Measurements from ENCODE around the gene PRDM16. TPM values are rescaled to one million over a fixed set of nuclear protein-coding genes. Genes with fewer than 3 reads are reported as not detected.

Gene PRDM16
- total and polyA plus RNA-seq, 2 of the 8 experiments (the other 6 are each of a cell fraction or from before 2014, with no cell fraction given), result 0.39 to 0.43 TPM

- TF ChIP-seq SUZ12 (IDR thresholded peaks at IDR 0.05; ENCODE audit: low read length) (no peak), KDM4A (IDR thresholded peaks at IDR 0.05; ENCODE audit: low read depth, low read length, severe bottlenecking) (no peak), ATF2 (IDR thresholded peaks at IDR 0.05; ENCODE audit: low read length) (no peak), E2F6 (IDR thresholded peaks at IDR 0.05) (no peak), GABPA (IDR thresholded peaks at IDR 0.05; ENCODE audit: borderline replicate concordance, insufficient read depth, low read length) (peak; percentile 54)
Observed at GRCh38 chr1:3356827-3357460, 287.9 kb downstream of the PRDM16 start (continued).

All from H1 (cell line).